GM19324 (cell line): ENCODE measurements around the gene MAP4K3.
"Not testable (repeated sequence)": the region's sequence is repeated elsewhere in the genome, so short reads cannot be mapped to it uniquely, and the experiment has no call there.

Experiments
- ATAC-seq: cut with Tn5 transposase; IDR thresholded peaks from one replicate; pipeline ENCODE4 v1.9.1; 2021; ENCODE audit warnings: mild to moderate bottlenecking, moderate library complexity; ENCODE audit not compliant: unreplicated experiment, low FRiP score

Gene MAP4K3

DNA sequence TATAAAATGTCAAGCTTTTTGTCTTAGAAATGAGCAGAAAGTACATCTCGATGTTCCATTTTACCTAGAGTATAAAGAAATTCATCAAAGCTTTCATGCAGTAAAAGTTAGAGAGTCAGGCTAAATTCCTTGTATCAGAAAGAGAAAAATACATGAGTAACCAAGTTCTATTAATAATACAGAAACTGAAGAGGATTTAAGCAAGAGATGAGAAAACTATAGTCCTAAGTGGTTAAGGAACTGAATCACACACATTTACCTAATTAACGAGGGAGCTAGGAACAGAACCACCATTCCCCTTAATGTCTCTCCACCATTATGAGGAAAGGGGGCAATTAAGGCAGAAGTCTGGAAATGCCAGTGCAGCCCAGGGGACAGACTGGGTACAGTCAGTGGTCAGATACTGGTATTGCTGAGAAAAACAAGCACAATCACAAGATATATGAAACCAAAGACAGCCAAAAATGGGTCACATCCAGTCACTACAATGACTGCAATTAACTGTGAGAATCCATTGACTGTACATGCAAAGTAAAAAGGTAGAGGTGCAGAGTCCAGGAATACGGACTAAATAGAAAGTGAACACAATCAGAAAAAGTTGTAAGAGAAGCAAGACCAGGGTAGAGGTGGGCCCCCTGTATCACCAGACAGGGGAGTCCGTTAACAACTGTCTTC, 23.9 kb downstream of the MAP4K3 start:
- no peak for ATAC-seq

DNA sequence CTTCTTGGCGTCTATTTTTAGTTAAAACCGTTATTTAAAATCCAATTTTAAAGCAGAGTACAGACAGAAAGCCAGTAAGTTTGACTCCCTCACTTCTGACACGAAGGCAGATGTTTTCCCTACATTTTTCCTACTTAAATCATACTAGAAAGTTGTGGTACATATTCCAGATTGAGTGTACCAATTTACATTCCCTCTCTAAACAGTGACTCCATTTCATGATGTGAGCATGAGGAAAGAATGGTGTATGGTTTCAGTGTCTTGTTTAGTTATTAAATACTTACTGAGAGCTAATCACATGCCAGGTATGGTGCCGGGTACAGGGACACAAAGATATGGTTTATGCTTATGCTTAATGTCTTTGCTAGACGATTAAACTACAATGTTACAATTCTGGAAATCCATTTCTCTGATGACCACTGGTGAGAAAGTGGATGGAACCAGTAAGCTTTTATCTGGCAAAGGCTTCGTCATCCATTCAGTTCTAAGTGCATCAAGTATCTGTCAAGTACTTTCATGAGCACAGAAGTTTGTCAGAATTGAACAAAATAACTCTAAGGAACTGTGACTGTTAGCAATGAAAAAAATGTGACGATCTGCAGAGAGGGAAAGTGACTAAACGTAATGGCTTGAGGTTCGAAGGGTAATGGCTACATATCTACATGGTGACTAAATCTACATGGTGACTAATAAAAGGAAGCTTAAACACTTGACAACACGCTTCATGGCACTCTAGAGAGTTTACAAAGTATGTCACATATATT, 25.7 kb downstream of the MAP4K3 start:
- ATAC-seq: no peak

DNA sequence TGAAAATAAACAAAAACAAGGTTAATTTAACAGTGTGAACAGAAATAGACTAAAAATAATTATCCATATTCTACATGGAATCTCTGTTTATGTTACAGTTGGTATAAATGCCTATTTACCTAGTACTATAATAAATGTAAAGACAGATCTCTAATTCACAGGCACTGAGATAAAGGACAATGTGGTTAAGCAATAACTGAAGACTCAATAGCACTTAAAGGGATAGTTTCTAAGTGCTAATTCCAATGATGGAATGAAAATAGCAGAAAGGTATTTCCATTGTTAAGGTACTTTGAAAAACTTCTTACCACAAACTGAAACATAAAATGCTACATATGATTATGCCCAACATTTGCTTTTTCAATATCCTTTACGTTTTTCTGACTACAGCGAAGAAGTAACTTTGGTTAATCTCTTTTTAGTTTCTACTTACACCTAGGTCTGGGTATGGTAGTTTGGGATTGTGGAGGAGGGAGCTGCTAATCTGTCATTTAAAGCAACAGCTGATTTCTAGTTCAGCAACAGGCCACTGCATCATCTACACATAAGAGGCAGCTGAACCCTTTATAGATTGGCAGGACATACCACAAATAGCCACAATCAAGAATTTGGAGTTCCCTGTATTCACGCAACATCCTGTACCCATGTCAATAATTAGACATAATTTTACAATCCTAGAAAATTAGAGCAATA, 27.2 kb downstream of the MAP4K3 start:
- ATAC-seq: no peak

DNA sequence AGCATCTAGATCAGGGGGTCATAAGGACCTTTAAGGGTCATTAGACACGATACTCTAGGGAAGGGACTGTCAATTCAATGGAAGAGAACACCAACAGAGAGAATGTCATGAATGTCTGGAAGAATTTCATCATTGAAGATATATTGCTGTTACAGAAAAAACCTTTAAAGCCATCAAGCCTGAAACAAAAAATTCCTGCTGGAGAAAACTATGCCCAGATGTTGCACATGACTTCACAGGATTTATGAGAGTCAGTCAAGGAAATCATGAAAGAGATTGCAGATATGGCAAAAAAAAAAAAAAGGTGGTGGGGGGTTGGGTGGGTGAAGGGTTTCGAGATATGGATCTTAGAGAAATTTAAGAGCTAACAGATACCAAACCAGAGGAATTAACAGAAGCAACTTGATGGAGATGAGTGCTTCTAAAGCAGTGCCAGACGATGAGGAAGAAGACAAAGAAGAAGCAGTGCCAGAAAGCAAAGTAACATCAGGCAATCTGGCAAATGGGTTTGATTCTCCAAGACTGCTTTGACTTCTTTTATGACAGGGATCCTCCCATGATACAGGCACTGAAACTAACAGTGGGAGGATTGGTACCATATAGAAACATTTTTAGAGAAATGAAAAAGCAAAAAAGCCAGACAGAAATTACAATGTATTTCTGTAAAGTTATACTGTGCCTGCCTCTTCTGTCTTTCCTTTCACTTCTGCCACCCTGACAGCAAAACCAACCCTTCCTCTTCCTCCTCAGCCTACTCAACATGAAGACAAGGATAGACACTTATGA, 28.5 kb downstream of the MAP4K3 start:
- peak; percentile 53 for ATAC-seq

DNA sequence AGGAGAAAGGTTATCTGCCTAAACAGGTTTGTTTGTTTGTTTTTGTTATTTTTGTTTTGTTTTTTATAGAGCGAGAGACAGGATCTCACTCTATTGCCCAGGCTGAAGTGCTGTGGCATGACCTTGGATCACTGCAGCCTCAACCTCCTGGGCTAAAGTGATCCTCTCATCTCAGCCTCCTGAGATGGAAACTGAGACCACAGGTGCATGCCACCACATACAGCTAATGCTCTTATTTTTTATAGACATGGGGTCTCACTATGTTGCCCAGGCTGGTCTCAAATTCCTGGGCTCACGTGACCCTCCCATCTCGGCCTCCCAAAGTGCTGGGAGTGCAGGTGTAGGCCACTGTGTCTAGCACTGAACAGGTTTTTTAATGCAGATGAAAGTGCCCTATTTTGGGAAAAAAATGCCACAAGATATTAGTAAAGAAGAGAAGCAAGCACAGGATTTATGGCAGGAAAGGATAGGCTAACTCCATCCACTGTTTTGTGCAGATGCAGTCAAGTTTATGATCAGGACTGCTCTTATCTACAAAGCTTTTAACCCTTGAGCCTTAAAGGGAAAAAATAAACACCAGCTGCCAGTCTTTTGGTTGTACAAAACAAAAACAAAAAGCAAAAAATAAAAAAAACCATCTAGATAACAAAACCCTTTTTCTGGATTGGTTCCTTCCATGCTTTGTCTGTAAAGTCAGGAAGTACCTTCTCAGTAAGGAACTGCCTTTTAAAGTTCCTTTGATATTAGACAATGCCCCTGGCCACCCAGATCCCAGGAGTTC, 29.4 kb downstream of the MAP4K3 start:
- no peak for ATAC-seq

DNA sequence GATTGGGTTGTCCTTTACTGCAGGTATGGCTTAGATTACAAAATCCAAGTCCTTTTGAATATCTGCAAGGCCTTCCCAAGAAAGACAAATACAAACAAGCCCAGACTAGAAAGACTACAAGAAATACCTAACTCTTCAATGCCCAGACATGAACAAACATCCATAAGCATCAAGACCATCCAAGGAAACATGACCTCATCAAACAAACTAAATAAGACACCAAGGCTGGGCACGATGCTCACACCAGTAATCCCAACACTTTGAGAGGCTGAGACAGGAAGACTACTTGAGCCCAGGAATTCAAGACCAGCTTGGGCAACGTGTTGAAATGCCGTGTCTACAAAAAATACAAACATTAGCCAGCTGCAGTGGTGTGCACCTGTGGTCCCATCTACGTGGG, 31.7 kb downstream of the MAP4K3 start:
- ATAC-seq: no peak

DNA sequence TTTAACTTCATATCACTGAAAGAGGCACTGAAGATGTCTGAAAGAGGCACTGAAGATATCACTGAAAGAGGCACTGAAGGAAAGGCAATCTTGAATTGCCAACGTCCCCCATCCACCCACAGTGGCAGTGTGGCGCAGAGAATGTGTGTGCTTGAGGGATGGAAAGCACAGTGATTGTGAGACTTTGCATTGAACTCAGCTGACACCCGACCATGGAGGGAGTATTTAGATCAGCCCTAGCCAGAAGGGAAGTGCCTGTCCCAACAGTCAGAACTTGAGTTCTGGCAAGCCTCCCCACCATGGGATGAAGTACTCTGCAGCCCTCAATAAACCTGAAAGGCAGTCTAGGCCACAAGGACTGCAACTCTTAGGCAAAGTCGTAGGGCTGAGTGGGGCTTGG, 33.8 kb downstream of the MAP4K3 start:
- no peak for ATAC-seq

DNA sequence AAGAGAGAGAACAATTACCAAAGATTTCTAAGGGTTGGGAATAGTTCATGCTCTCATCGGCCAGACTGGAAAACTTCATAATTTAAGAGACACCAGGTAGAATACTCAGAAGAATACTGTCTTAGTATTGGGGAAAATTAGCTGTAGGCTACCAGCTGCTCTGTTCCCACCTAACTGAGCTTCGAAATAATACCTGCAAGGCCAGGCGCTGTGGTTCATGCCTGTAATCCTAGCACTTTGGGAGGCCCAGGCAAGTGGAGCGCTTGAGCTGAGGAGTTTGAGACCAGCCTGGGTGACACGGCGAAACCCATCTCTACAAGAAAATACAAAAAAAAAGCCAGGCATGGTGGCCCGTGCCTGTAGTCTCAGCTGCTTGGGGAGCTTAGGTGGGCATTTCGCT, 35.8 kb downstream of the MAP4K3 start:
- no peak for ATAC-seq

DNA sequence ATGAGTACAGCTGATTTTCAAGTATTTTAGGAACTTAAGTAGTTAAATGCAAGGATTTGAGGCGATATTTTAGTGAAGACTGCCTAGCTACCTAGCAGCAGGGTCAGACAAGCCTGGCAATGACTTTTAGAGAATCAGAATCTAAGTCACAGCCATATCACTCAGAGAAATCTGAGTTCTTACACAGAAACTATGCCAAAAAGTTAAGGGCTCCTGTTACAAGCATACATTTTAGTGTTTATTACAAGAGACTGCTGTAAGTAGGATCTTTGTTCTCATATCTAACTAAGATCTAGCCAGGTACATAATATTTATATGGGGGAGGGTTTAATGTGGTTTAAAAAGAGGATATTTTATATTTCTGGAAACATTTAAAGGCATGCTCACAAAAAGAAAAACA, 37.5 kb downstream of the MAP4K3 start:
- ATAC-seq: no peak

DNA sequence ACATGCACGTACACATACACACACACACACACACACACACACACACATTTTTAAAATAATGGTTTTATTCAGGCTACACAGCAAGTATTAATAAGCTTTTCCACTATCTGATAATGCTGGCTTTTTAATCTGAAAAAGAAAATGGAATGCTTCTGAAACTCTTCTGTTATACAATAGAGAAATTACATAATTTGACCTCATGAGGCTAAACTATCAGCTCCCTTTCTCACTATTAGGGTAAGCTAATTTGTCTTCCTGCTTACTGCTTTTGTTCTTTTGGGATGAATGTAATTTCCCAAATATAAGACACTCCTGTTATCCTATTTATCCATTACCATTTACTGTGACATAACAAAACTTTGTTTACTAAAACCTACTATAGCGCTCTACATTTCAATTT, 41.8 kb downstream of the MAP4K3 start:
- no peak for ATAC-seq

DNA sequence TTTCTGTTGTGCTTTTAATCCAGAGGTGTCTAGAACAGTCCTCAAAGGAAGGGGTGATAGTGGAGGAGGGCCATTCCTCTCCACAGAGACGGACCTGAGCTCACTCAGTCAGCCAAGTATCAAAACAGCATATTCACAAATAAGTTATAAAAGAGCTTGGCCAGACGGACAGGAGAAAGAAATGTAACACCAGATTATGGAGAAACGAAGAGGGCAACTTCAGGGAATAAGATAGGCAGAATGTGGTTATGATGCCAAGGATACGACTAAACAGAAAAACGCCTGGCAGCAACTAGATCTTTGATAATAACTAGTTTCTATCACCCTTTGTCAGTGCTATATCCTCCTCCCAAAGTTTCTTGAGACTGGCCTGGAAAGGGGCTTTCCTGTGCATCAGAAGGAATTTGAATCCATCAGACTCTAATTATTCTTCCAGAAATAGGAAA, 42.5 kb downstream of the MAP4K3 start:
- ATAC-seq: no peak

DNA sequence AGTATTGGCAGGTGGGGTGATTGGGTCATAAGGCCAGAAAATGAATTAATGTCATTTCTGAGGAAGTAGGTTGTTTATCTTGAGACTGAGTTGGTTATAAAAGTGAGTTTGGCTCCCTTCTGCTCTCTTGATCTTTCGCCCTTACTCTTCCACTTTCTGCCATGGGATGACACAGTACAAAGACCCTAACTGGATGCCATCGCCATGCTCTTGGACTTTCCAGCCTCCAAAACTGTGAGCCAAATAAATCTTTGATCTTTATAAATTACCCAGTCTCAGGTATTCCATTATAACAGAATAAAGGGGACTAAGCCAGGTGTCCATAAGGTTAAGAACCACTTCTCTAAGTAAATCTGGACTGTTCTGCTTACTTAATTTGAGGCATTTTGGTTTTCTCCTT, 44.4 kb downstream of the MAP4K3 start:
- no peak for ATAC-seq

DNA sequence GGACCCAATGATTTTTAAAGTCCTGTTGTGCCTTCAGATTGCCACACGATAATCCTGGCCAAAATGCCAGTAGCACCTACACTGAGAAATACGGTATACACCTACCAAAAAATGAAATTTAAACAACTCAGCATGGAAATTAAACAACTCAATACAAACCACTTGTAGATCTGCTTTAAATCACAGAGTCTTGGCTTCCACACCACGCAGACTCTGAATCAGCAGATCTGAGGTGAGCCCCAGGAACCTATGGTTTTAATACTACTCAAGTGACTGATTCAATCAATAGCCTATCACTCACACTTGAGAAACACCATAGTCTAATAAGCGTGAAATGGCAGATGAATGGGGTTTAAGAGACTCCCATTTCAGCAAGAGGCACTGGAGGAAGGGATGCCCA, 46.9 kb downstream of the MAP4K3 start:
- no peak for ATAC-seq

DNA sequence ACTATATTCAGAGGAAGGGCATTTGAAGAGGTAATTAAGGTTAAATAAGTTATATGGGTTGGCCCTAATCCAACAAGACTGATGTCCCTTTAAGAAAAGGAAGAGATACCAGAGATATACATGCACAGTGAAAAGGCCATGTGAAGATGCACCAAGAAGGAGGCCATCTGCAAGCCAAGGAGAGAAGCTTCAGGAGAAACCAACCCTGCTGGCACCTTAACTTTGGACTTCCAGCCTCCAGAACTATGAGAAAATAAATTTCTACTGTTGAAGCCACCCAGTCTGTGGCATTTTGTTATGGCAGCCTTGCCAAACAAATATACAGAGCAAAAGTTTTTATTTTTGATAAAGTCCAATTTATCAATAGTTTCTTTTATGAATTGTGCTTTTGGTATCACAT, 51.0 kb downstream of the MAP4K3 start:
- ATAC-seq: no peak

DNA sequence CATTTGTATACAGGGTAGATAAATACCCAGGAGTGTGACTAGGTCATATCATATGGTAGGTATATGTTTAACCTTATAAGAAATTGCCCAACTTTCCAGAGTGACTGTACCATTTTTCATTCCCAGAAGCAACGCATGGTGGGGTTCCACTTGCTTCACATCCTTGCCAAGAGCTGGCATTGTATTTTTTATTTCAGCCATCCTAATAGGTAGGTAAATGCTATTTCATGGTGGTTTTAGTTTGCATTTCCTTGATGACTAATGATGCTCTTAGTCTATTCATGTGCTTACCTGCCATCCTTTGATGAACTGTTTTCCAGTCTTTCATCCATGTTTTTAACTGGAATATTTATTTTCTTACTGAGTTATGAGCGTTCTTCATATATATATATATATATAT, 51.9 kb downstream of the MAP4K3 start:
- no peak for ATAC-seq

DNA sequence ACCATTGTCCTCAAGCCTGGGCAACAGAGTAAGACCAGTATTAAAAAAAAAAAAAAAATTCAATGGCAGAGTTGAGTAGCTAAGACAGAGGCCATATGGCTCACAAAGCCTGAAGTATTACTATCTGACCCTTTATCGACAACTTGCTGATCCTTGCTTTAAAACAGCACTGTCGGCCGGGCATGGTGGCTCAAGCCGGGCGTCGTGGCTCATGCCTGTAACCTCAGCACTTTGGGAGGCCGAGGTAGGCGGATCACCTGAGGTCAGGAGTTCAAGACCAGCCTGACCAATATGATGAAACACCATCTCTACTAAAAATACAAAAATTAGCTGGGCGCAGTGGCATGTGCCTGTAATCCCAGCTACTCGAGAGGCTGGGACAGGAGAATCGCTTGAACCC, 53.0 kb downstream of the MAP4K3 start:
- not testable (repeated sequence) for ATAC-seq

DNA sequence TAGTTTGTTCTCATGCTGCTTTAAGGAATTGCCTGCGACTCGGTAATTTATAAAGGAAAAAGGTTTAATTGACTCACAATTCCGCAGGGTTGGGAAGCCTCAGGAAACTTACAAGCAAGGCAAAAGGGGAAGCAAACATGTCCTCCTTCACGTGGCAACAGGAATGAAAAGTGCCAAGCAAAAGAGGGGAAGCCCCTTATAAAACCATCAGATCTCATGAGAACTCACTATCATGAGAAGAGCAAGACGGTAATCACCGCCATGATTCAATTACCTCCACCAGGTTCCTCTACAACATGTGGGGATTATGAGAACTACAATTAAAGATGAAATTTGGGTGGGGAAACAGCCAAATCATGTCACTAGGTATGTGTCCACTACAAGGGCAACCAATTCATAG, 53.9 kb downstream of the MAP4K3 start:
- no peak for ATAC-seq

DNA sequence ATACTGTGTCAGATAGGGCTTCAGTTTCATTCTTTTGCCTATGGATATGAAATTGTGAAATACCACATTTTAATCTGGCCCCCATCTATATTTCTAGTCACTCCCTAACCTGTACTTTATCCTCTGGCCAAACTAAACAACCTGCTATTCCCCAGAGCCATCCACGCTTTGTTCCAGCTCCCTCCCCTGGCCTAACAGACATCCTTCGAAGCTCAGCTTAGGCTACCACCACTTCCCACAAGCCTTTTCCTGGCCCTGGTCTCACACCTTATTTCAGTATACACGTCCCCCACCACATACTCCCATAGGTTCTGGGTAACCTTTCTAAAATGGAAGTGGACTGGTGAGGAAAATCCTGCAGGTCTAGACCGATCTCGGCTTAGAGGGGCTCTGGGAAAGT, 55.4 kb downstream of the MAP4K3 start:
- ATAC-seq: no peak

DNA sequence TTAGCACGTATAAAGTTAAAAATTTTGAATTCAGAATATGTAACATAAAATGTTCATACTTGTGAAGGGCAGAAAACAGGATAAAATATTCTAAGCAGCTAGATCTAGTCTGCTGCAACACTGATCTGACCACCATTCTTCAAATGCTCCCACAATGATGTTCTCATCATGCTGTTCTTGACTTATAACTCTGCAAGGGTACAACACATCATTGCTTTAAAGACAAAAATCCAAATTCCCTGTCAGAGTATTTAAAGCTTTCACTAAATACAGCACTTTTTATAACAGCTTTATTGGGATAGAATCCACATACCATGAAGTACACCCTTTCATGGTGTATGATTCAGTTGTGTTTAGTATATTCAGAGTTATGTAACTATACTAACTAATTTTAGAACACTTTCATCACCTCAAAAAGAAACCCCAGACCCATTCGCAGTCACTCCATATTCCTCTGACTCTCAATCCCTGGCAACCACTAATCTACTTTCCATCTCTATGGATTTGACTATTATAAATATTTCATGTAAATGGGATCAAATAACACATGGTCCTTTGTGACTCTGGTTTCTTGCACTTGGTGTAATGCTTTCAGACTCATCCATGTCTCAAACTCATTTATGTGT, 56.4 kb downstream of the MAP4K3 start:
- ATAC-seq: no peak
